Loucy (cell line): ENCODE data around the gene HAUS6.

Source experiments
- EZH2phosphoT487 ChIP-seq: fragments of 200-600 bp; IDR thresholded peaks from 2 replicates; pipeline ENCODE4 v1.6.1; 2018; ENCODE audit warnings: antibody characterized with exemption, mild to moderate bottlenecking, moderate library complexity, borderline replicate concordance
- TF ChIP-seq, protein P1 (sequence below): fragments of 200-600 bp; sonication (generic); conservative IDR thresholded peaks from 2 replicates; pipeline ENCODE4 v1.5.1; 2014; ENCODE audit warnings: mild to moderate bottlenecking, antibody characterized with exemption, low read length

DNA sequence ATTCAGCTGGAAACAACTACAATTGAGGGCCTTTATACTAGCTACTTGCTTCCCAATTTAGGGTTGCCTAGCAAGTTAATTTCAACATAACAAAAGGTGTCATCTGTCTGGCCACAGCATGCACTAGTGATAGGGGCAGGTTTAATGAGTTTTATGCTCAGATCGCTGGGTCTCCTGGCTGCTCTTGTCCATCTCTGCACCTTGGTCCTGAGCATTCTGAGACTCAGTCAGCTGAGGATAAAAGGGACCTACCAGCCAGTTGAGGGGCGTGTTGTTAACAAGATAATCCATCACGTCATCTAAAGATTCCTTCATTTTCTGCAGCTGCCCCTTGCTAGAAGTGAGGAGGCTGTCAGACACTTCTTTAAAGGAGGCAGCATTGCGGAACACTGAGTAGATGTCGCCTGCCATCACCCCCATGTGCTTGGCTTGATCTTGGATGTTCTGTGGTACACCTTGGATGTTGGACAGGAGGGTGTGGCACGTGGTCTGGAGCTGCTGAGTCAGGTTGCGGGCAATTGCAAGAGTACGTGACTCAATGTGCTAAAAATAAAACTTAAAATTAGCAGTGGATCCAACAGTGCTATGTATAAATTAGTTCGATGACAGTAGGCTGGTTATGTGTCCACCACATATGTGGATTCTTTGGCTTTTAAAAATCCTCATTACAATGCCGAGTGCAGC, 13.5 kb upstream of the HAUS6 start:
- TF ChIP-seq, protein P1, sequence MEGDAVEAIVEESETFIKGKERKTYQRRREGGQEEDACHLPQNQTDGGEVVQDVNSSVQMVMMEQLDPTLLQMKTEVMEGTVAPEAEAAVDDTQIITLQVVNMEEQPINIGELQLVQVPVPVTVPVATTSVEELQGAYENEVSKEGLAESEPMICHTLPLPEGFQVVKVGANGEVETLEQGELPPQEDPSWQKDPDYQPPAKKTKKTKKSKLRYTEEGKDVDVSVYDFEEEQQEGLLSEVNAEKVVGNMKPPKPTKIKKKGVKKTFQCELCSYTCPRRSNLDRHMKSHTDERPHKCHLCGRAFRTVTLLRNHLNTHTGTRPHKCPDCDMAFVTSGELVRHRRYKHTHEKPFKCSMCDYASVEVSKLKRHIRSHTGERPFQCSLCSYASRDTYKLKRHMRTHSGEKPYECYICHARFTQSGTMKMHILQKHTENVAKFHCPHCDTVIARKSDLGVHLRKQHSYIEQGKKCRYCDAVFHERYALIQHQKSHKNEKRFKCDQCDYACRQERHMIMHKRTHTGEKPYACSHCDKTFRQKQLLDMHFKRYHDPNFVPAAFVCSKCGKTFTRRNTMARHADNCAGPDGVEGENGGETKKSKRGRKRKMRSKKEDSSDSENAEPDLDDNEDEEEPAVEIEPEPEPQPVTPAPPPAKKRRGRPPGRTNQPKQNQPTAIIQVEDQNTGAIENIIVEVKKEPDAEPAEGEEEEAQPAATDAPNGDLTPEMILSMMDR, result no peak
- TF ChIP-seq EZH2phosphoT487, result no peak
